ENCODE results near the gene MAP4K1.

GRCh38 chr19:38563475-38563874 lies 54.3 kb downstream of the MAP4K1 start:
- TF ChIP-seq EZH2 (IDR thresholded peaks at IDR 0.05; ENCODE audit: borderline replicate concordance, insufficient read depth, low read length, poor library complexity, severe bottlenecking) = no peak
- TF ChIP-seq SMC3 (conservative IDR thresholded peaks at IDR 0.05; ENCODE audit: poor library complexity) = no peak
- TF ChIP-seq, protein P1, sequence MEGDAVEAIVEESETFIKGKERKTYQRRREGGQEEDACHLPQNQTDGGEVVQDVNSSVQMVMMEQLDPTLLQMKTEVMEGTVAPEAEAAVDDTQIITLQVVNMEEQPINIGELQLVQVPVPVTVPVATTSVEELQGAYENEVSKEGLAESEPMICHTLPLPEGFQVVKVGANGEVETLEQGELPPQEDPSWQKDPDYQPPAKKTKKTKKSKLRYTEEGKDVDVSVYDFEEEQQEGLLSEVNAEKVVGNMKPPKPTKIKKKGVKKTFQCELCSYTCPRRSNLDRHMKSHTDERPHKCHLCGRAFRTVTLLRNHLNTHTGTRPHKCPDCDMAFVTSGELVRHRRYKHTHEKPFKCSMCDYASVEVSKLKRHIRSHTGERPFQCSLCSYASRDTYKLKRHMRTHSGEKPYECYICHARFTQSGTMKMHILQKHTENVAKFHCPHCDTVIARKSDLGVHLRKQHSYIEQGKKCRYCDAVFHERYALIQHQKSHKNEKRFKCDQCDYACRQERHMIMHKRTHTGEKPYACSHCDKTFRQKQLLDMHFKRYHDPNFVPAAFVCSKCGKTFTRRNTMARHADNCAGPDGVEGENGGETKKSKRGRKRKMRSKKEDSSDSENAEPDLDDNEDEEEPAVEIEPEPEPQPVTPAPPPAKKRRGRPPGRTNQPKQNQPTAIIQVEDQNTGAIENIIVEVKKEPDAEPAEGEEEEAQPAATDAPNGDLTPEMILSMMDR (IDR thresholded peaks at IDR 0.05; ENCODE audit: poor library complexity, severe bottlenecking) = no peak
- no peak for TF ChIP-seq EP300 (conservative IDR thresholded peaks at IDR 0.05; ENCODE audit: poor library complexity, severe bottlenecking)
